ENCODE results near the gene PDGFB. TPM values are rescaled to one million over a fixed set of nuclear protein-coding genes. Genes with fewer than 3 reads are reported as not detected.
"Not testable (repeated sequence)": the region's sequence is repeated elsewhere in the genome, so short reads cannot be mapped to it uniquely, and the experiment has no call there.

PDGFB gene
- total RNA-seq, 2 donors from 2014 or later, result 2.7 to 5.3 TPM

DNA sequence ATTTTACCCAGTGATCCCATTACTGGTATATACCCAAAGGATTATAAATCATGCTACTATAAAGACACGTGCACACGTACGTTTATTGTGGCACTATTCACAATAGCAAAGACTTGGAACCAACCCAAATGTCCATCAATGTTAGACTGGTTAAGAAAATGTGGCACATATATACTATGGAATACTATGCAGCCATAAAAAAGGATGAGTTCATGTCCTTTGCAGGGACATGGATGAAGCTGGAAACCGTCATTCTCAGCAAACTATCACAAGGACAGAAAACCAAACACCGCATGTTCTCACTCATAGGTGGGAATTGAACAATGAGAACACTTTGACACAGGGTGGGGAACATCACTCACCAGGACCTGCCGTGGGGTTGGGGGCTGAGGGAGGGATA lies 26.4 kb downstream of the PDGFB start:
- ATAC-seq; intact Hi-C loops (cut with DNase I, micrococcal nuclease); DNase-seq: not testable (repeated sequence)

DNA sequence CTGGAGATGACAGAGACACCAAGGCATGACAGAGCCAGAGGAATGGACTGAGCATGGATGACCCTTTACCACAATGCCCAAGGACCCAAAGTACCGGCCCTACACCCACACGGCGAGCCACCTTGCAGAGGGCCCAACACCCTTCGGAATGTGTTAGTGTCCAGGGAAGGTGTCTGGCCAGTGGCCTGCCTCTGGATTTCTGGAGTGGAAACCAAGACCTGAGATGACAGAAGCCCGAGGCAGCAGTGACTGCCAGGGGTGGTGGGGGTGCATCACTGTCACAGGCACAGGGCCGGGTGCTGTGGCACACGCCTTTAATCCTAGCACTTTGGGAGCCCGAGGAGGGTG lies 28.7 kb downstream of the PDGFB start:
- DNase-seq (no peak), ATAC-seq (no peak)
- intact Hi-C loops (cut with DNase I, micrococcal nuclease), result no loop called here

DNA sequence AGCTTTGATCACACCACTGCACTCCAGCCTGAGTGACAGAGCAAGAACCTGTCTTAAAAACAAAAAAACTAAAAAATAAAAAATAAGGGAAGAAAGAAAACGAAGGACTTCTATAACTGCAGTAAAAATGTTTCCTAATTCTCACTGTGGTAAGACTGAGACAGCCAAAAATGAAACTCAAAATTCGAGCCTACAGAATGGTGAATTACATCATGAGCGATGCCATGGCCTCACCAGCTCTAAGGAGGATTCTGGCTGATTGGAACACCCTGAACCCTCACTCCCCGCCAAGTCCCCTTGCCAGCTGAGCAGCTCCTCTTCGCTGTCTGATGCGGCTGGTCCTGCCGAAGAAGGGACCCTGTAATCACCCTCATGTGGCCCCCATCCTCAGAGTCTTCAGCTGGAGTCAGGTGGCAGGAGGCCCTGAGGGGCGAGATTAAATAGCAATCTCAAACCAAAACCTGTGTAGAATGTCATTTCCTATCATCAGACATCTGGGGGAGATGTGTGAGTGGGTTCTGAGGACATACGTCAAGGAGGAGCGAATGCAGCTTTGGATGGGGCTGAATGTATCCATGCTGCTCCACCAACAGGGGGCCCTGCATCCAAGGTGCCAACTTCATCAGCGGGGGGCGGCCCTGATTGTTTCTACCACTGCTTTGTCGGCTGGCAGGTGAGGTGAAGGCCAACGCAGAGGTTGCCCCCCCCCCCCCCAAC lies 29.2 kb downstream of the PDGFB start:
- no peak for ATAC-seq
- intact Hi-C loops (cut with DNase I, micrococcal nuclease), result no loop called here
- peak in 1 of 2 donors; percentile 20 for DNase-seq

- intact Hi-C loops (cut with DNase I, micrococcal nuclease), result no loop called here
- DNase-seq, result no peak
- no peak for ATAC-seq
Measured at GRCh38 chr22:39215070-39215396, 29.7 kb downstream of the PDGFB start.

GRCh38 chr22:39214383-39215069 lies 30.3 kb downstream of the PDGFB start:
- intact Hi-C loops (cut with DNase I, micrococcal nuclease), result no loop called here
- DNase-seq, result peak in 1 of 2 donors; percentile 8
- no peak for ATAC-seq

DNA sequence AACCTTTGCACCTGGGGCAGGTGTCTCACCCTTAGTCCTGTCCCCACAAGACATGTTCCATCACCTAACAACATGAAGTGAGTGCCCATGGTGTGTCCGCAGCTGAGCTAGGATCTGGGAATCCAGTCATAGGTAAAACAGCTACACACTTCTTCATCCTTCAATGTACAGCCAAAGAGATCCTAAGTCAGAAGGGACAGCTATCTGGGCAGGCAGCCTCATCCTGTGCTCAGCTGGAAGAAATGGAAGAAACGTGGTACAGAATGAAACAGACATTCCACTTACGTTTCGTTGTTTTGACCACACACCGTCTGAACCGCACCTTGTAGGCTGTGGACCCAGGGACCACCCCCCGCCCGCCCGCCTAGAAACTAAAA lies 30.8 kb downstream of the PDGFB start:
- ATAC-seq (no peak), DNase-seq (peak in 1 of 2 donors; percentile 7)
- intact Hi-C loops (cut with DNase I, micrococcal nuclease), result no loop called here

DNA sequence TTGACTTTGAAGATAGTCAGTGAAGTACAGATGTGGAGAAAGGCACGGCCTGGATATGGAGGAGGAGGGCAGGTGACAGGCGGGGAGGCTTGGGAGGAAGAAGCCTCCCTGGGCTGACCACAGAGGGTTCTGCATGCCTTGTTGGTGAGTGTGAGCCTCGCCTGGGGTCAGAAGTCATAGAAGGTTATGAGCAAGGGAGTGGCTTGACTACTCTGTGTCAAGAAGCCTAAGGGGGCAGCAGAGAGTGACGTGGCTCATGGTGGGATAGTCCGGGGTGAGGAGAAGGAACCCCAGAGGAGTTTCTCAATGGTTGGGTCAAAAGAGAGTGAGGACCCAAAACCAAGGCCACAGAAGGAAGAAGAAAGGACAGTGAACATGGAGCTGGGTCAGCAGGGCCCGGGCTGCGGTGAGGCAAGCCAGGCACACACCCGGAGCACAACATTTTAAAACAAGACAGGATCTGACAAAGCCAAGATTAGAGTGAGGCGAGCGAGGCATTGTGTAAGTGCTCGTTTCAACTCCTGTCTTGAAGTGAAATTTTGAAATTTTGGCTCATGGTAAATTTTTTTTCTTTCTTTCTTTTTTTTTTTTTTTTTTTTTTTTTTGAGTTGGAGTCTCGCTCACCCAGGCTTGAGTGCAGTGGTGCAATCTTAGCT lies 31.9 kb downstream of the PDGFB start:
- intact Hi-C loops (cut with DNase I, micrococcal nuclease), result no loop called here
- no peak for ATAC-seq

DNA sequence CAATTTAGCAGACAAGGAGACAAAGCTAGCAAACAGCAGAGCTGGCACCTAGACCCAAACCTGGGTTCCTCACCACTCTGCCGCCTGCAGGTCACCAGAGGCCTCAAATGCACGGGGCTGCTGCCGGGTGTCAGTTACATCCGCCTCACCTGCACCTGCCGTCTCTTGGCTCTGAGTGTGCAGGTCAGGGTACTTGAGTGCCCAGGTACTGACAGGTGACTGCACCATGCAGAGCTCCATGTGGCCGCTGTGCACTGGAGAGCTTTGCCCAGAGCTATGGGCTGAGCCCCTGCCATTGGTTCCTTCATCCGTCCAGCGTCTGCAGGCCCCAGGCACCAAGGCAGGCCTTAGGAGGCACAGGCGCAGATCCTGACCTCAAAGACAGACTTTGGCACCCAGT lies 35.0 kb downstream of the PDGFB start:
- peak; percentile 40 for ATAC-seq
- peak in 1 of 2 donors; percentile 12 for DNase-seq

More for the DNA sequence above, 31.9 kb downstream of the PDGFB start:
- peak in 1 of 2 donors; percentile 10 for DNase-seq

DNA sequence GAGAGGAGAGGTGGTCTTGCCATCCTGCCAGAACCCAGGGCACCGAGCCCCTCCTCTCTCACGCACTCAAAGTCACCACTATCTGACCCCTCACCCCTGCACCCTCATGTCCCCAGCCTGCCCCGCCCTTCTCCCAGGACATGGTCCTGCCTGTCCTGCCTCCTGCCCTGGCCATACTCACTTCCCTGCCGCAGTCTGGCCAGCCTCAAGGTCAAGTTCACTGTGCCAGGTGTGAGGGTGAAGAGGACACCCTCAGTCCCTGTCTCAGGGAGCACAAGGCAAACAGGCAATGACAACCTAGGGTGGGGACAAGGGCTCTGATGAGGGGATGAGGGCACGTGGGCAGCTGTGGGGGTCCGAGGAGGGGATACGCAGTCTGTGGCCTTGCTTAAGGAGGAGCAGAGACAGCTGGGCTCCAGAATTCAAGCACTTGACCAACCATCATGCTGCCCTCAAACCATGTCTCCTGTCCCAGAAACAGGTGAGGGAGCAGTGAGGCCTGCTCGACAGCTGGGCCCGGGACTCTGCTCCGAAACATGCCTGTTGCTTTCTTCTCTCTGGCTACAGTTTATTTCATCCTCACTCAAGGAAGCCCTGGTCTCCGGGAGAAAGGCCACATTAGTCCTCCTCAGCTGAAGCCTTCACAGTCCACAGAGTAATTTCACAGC lies 36.6 kb downstream of the PDGFB start:
- intact Hi-C loops (cut with DNase I, micrococcal nuclease), result no loop called here
- ATAC-seq (no peak), DNase-seq (peak in 1 of 2 donors; percentile 15)

More for the DNA sequence above, 35.0 kb downstream of the PDGFB start:
- intact Hi-C loops (cut with DNase I, micrococcal nuclease), result no loop called here

GRCh38 chr22:39207141-39208012 lies 37.4 kb downstream of the PDGFB start:
- intact Hi-C loops (cut with DNase I, micrococcal nuclease), result no loop called here
- ATAC-seq (peak; percentile 73), DNase-seq (peak; percentile 26 to 31)

GRCh38 chr22:39206491-39206890 lies 38.3 kb downstream of the PDGFB start:
- DNase-seq, result no peak
- no peak for ATAC-seq
- intact Hi-C loops (cut with DNase I, micrococcal nuclease), result no loop called here

DNA sequence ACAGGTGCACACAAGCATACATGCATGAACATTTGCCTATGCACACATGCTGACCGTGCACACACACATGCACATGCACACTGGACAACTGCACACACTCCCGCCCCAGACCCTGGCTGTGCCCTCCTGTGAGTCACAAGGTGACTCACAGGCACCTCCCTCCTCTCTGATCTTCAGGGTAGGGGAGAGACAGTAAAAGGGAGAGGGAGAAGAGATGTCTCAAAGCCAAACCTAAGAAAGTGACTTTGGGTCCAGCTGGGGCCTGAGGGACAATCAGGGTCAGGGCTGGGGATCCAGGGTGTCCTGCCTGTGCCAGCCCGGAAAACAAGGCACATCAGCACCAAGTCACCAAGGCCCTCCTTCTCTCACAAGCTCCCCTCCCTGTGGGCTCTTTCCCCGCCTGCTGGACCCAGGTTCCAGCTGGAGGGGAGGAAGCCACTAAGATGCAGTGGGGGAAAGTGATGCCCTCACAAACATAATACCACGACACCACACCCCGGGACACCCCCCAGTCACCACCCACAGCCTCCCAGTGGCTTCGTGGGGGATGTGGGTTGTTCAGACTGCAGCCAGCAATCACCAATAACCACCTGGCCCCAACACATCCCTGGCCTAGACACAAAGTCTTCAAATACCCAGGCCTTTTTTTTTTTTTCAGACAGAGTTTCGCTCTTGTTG lies 39.3 kb downstream of the PDGFB start:
- DNase-seq, result peak in 1 of 2 donors; percentile 12
- peak; percentile 24 for ATAC-seq
- intact Hi-C loops (cut with DNase I, micrococcal nuclease), result no loop called here

DNA sequence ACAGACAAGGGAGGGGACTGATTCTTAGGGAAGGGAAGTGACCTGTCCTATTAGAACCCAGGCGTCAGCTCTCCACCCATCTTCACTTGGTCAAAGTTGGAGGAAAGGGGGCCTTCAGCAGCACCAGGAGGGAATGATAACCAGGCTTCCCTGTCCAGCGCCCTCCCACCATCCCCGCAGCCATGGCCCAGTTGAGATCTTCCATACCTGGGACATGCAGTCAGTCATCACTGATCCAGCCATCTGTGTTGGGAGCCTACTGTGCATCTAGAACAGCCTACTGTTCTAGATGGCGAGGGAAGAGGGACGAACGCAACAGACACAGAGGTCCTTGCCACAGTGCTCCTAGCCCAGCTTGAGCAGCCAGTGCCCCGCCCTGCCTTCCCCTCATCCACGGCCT lies 40.6 kb downstream of the PDGFB start:
- DNase-seq (peak in 1 of 2 donors; percentile 8), ATAC-seq (no peak)
- intact Hi-C loops (cut with DNase I, micrococcal nuclease), result no loop called here

DNA sequence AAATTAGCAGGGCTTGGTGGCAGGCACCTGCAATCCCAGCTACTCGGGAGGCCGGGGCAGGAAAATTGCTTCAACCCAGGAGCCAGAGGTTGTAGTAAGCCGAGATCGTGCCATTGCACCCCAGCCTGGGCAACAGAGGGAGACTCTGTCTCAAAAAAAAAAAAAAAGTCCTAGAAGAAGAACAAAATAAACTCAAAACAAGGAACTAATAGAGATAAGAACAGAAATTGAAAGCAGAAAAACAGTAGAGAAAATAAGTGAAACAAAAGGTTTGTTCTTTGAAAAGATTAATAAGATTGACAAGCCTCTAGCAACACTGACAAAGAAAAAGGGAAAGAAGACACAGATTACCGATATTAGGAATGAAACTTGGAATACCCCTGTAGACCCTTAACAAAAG lies 47.2 kb downstream of the PDGFB start:
- ATAC-seq (no peak), DNase-seq (no peak)
- intact Hi-C loops (cut with DNase I, micrococcal nuclease), result no loop called here

DNA sequence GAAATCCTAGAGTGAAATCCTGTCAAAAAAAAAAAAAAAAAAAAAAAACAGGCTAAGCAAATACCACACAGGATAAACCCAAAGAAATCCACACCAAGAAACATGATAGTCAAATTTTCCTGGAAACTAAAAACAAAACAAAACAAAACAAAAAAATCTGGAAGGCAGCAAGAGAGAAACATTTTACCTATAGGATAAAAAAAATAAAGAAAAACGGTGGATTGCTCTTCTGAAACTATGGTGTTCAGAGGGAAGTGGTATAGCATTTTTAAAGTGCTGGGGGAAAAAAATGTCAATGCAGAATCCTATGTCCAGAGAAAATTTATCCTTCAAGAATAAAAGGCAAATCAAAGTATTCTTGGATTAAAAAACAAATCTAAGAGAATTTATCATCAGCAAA lies 50.7 kb downstream of the PDGFB start:
- intact Hi-C loops (cut with DNase I, micrococcal nuclease), result no loop called here

GRCh38 chr22:39188809-39189208 lies 56.0 kb downstream of the PDGFB start:
- intact Hi-C loops (cut with DNase I, micrococcal nuclease), result no loop called here
- DNase-seq (no peak), ATAC-seq (no peak)

More for the DNA sequence above, 50.7 kb downstream of the PDGFB start:
- no peak for DNase-seq
- no peak for ATAC-seq

GRCh38 chr22:39185601-39186012 lies 59.2 kb downstream of the PDGFB start:
- ATAC-seq, result no peak

More at GRCh38 chr22:39185601-39186012, 59.2 kb downstream of the PDGFB start:
- intact Hi-C loops (cut with DNase I, micrococcal nuclease), result no loop called here
- DNase-seq, result no peak

Data from left colon (tissue), 2 donors.